Posterior cingulate gyrus (tissue), 11 donors: ENCODE measurements around the gene UBE2E3.
"Not testable (repeated sequence)": the region's sequence is repeated elsewhere in the genome, so short reads cannot be mapped to it uniquely, and the experiment has no call there.

ENCODE experiments used
- DNase-seq, 10 donors: peaks; one replicate each; pipeline versions ENCODE4 v3.0.0 to v3.0.0-alpha.2; 2020 to 2021; ENCODE audit warnings: mixed read lengths in 3 of 10
- intact Hi-C: fragments of 100-400 bp; cut with DNase I; formaldehyde crosslinking; loops from one replicate; pipeline ENCODE4 v1.15.1; 2023

UBE2E3 gene

GRCh38 chr2:180980106-180980942 is at the start of gene UBE2E3:
UBE2E3 (plus strand) TSS chr2:180980605; CDS start chr2:180982043, 1,438 bp downstream.
- DNase-seq, result peak; percentile 69 to 97 (median 78)
- intact Hi-C loops, result loop anchor here (5.0 to 10.0 kb wide), 2 partner anchors 856 to 912 kb away; partner anchors contain the start of gene ITPRID2

GRCh38 chr2:180931841-180932240 is 48.6 kb upstream of the UBE2E3 start:
- no peak for DNase-seq
- intact Hi-C loops, result no loop called here

GRCh38 chr2:180933332-180933731 is 47.1 kb upstream of the UBE2E3 start:
- DNase-seq, result no peak
- intact Hi-C loops, result no loop called here

- no peak for DNase-seq
- intact Hi-C loops, result no loop called here
Observed at GRCh38 chr2:180934911-180935310, 45.5 kb upstream of the UBE2E3 start.

GRCh38 chr2:180937480-180937879 is 42.9 kb upstream of the UBE2E3 start:
- intact Hi-C loops, DNase-seq: not testable (repeated sequence)

- intact Hi-C loops, result no loop called here
- no peak for DNase-seq
Observed at GRCh38 chr2:180938451-180938850, 42.0 kb upstream of the UBE2E3 start.

- intact Hi-C loops, result no loop called here
- DNase-seq, result no peak
Observed at GRCh38 chr2:180943275-180943674, 37.1 kb upstream of the UBE2E3 start.

GRCh38 chr2:180944372-180944771 is 36.0 kb upstream of the UBE2E3 start:
- DNase-seq, result no peak

GRCh38 chr2:180947208-180947689 is 33.2 kb upstream of the UBE2E3 start:
- intact Hi-C loops, result no loop called here
- no peak for DNase-seq

More at GRCh38 chr2:180944372-180944771, 36.0 kb upstream of the UBE2E3 start:
- intact Hi-C loops, result no loop called here

GRCh38 chr2:180949896-180950295 is 30.5 kb upstream of the UBE2E3 start:
- intact Hi-C loops, result no loop called here
- no peak for DNase-seq

- intact Hi-C loops, result no loop called here
- DNase-seq, result no peak
Observed at GRCh38 chr2:180952082-180952481, 28.3 kb upstream of the UBE2E3 start.

- no peak for DNase-seq
- intact Hi-C loops, result no loop called here
Observed at GRCh38 chr2:180952731-180953336, 27.6 kb upstream of the UBE2E3 start.

GRCh38 chr2:180953550-180953949 is 26.9 kb upstream of the UBE2E3 start:
- DNase-seq, result no peak
- intact Hi-C loops, result no loop called here

GRCh38 chr2:180955101-180955500 is 25.3 kb upstream of the UBE2E3 start:
- intact Hi-C loops, result no loop called here
- DNase-seq, result no peak

- intact Hi-C loops, result no loop called here
- no peak for DNase-seq
Observed at GRCh38 chr2:180959787-180960186, 20.6 kb upstream of the UBE2E3 start.

GRCh38 chr2:180960982-180961381 is 19.4 kb upstream of the UBE2E3 start:
- intact Hi-C loops, result no loop called here
- no peak for DNase-seq

GRCh38 chr2:180962727-180963314 is 17.6 kb upstream of the UBE2E3 start:
- intact Hi-C loops, result no loop called here
- DNase-seq, result no peak

GRCh38 chr2:180966378-180966777 is 14.0 kb upstream of the UBE2E3 start:
- intact Hi-C loops, result no loop called here
- DNase-seq, result no peak

GRCh38 chr2:180969124-180969523 is 11.3 kb upstream of the UBE2E3 start:
- no peak for DNase-seq
- intact Hi-C loops, result no loop called here

- intact Hi-C loops, result no loop called here
- DNase-seq, result no peak
Observed at GRCh38 chr2:180970016-180970415, 10.4 kb upstream of the UBE2E3 start.

- intact Hi-C loops, result no loop called here
Observed at GRCh38 chr2:180971811-180972210, 8.6 kb upstream of the UBE2E3 start.

More at GRCh38 chr2:180971811-180972210, 8.6 kb upstream of the UBE2E3 start:
- no peak for DNase-seq
